ENCODE data around the gene R3HDM1. TPM values are rescaled to one million over a fixed set of nuclear protein-coding genes. Genes with fewer than 3 reads are reported as not detected.

The R3HDM1 gene
- total and polyA plus RNA-seq, 4 donors: 9.3 to 31.5 (median 16.8) TPM

GRCh38 chr2:135585586-135585985 lies 54.3 kb downstream of the R3HDM1 start:
- WGBS, 2 donors: 59 to 66% methylated on average over 2 of the region's 2 CpGs
- no peaks in the 10 kb centered on the region for H3K36me3 ChIP-seq (ENCODE audit: control insufficient read depth in 1 of 2, insufficient read depth in 2 of 2, low read length in 1 of 2)

DNA sequence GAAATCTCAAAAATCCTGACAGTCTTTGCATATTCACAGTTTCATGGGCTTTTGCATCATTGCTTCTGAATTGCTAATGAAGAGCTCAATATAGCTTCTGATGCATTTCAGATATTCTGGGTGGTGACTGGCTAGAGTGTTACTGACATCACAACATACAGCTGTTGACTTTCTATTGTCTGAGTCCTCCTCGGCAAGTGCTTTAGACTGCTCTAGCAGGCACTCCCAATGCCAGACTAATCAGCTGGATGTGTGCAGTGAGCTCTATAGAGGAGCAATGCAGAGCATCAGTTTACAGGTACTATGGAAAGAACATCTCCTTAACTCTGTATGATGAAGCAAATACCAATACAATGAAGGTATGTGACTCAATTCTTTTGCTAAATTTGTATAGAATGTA lies 54.9 kb downstream of the R3HDM1 start:
- Histone ChIP-seq H3K36me3 (ENCODE audit: control insufficient read depth in 1 of 2, insufficient read depth in 2 of 2, low read length in 1 of 2) (no peaks in the 10 kb centered on the region), H3K27me3 (ENCODE audit: control insufficient read depth in 1 of 2, insufficient read depth in 2 of 2, low read length in 1 of 2) (no peaks in the 10 kb centered on the region), H3K27ac (ENCODE audit: low read depth in 1 of 2, low read length in 2 of 2) (no peak overlapping the region), H3K4me3 (ENCODE audit: low read length in 2 of 2) (no peak overlapping the region), H3K4me1 (ENCODE audit: control insufficient read depth in 1 of 2, insufficient read depth in 2 of 2, low read length in 2 of 2) (no peaks in the 10 kb centered on the region), H3K9me3 (ENCODE audit: control insufficient read depth, low read length) (no peaks in the 10 kb centered on the region)
- intact Hi-C loops (cut with DNase I): no loop called here
- WGBS, 2 donors: 90 to 91% methylated on average over 1 of the region's 1 CpG
- ATAC-seq (ENCODE audit: low FRiP score) (no peak), DNase-seq (no peak)

More at GRCh38 chr2:135585586-135585985, 54.3 kb downstream of the R3HDM1 start:
- ATAC-seq (ENCODE audit: low FRiP score): no peak
- no peak for DNase-seq
- no peaks in the 10 kb centered on the region for H3K4me1 ChIP-seq (ENCODE audit: control insufficient read depth in 1 of 2, insufficient read depth in 2 of 2, low read length in 2 of 2)
- intact Hi-C loops (cut with DNase I): no loop called here
- H3K27ac ChIP-seq (ENCODE audit: low read depth in 1 of 2, low read length in 2 of 2): no peak overlapping the region
- no peak overlapping the region for H3K4me3 ChIP-seq (ENCODE audit: low read length in 2 of 2)
- H3K27me3 ChIP-seq (ENCODE audit: control insufficient read depth in 1 of 2, insufficient read depth in 2 of 2, low read length in 1 of 2): no peaks in the 10 kb centered on the region
- H3K9me3 ChIP-seq (ENCODE audit: control insufficient read depth, low read length): no peaks in the 10 kb centered on the region

DNA sequence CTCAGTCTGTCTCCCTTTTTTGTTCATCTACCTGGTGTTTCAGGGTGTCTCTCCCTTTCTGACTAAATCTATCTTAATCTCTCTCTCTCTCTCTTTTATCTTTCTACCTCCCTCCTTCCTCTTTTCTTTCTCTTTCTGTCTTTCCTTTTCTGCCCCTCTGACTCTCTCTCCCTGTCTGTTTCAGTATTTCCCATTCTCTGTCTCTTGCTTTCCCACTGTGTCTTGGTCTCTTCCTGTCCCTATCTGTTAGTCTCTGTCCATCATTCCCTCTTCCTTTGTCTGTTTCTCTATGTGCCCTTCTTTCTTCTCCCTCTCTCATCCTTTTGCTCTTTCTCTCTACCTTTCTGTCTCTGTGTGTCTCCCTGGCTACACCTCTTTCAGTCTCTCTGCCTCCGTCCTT lies 56.7 kb downstream of the R3HDM1 start:
- no peaks in the 10 kb centered on the region for H3K9me3 ChIP-seq (ENCODE audit: control insufficient read depth, low read length)
- H3K27ac ChIP-seq (ENCODE audit: low read depth in 1 of 2, low read length in 2 of 2): no peak overlapping the region
- no peaks in the 10 kb centered on the region for H3K27me3 ChIP-seq (ENCODE audit: control insufficient read depth in 1 of 2, insufficient read depth in 2 of 2, low read length in 1 of 2)
- peaks cover 0 to 7% of the 10 kb centered on the region in 2 donors for H3K36me3 ChIP-seq (ENCODE audit: control insufficient read depth in 1 of 2, insufficient read depth in 2 of 2, low read length in 1 of 2)
- H3K4me1 ChIP-seq (ENCODE audit: control insufficient read depth in 1 of 2, insufficient read depth in 2 of 2, low read length in 2 of 2): no peaks in the 10 kb centered on the region
- no peak for ATAC-seq (ENCODE audit: low FRiP score)
- intact Hi-C loops (cut with DNase I): no loop called here
- no peak for DNase-seq
- no peak overlapping the region for H3K4me3 ChIP-seq (ENCODE audit: low read length in 2 of 2)
- WGBS, 2 donors: 82 to 88% methylated on average over 1 of the region's 1 CpG

- no peak overlapping the region for H3K4me3 ChIP-seq (ENCODE audit: low read length in 2 of 2)
- H3K27me3 ChIP-seq (ENCODE audit: control insufficient read depth in 1 of 2, insufficient read depth in 2 of 2, low read length in 1 of 2): no peaks in the 10 kb centered on the region
- DNase-seq: no peak
- H3K36me3 ChIP-seq (ENCODE audit: control insufficient read depth in 1 of 2, insufficient read depth in 2 of 2, low read length in 1 of 2): peaks cover 0 to 7% of the 10 kb centered on the region in 2 donors
- no peaks in the 10 kb centered on the region for H3K4me1 ChIP-seq (ENCODE audit: control insufficient read depth in 1 of 2, insufficient read depth in 2 of 2, low read length in 2 of 2)
- ATAC-seq (ENCODE audit: low FRiP score): no peak
- no peak overlapping the region for H3K27ac ChIP-seq (ENCODE audit: low read depth in 1 of 2, low read length in 2 of 2)
- intact Hi-C loops (cut with DNase I): no loop called here
- H3K9me3 ChIP-seq (ENCODE audit: control insufficient read depth, low read length): no peaks in the 10 kb centered on the region
- WGBS, 2 donors: 65 to 74% methylated on average over 2 of the region's 2 CpGs
Measured at GRCh38 chr2:135590619-135591260, 59.5 kb downstream of the R3HDM1 start.

DNA sequence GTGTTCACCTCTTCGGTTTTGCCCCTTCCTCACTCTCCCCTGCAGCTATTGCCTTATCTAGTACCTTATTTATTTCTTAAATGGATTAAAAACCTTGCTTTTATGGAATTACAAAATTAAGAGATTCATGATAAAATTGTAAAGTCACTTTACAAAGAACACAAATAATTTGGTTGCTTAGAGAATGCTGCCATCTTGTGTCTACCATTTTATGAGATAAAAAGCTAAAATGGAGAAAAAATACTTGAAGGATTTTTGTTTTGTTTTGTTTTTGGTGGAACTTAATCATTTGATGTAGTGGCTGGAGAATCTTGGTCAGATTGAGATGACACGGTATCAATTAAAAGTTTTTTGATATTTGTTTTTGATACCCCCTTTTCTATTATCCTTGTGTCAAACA lies 69.6 kb downstream of the R3HDM1 start:
- DNase-seq (no peak), ATAC-seq (ENCODE audit: low FRiP score) (no peak)
- Histone ChIP-seq H3K36me3 (ENCODE audit: control insufficient read depth in 1 of 2, insufficient read depth in 2 of 2, low read length in 1 of 2) (no peaks in the 10 kb centered on the region), H3K27me3 (ENCODE audit: control insufficient read depth in 1 of 2, insufficient read depth in 2 of 2, low read length in 1 of 2) (no peaks in the 10 kb centered on the region), H3K4me1 (ENCODE audit: control insufficient read depth in 1 of 2, insufficient read depth in 2 of 2, low read length in 2 of 2) (peaks cover 0 to 1% of the 10 kb centered on the region in 2 donors), H3K27ac (ENCODE audit: low read depth in 1 of 2, low read length in 2 of 2) (no peak overlapping the region), H3K4me3 (ENCODE audit: low read length in 2 of 2) (no peak overlapping the region), H3K9me3 (ENCODE audit: control insufficient read depth, low read length) (no peaks in the 10 kb centered on the region)
- WGBS, 2 donors: 88 to 91% methylated on average over 2 of the region's 2 CpGs
- intact Hi-C loops (cut with DNase I): no loop called here

GRCh38 chr2:135603543-135603942 lies 72.3 kb downstream of the R3HDM1 start:
- Histone ChIP-seq H3K4me3 (ENCODE audit: low read length in 2 of 2) (no peak overlapping the region), H3K9me3 (ENCODE audit: control insufficient read depth, low read length) (no peaks in the 10 kb centered on the region), H3K27ac (ENCODE audit: low read depth in 1 of 2, low read length in 2 of 2) (peak overlapping the region in 1 of 2 donors; percentile 51), H3K4me1 (ENCODE audit: control insufficient read depth in 1 of 2, insufficient read depth in 2 of 2, low read length in 2 of 2) (peaks cover 0 to 1% of the 10 kb centered on the region in 2 donors), H3K27me3 (ENCODE audit: control insufficient read depth in 1 of 2, insufficient read depth in 2 of 2, low read length in 1 of 2) (no peaks in the 10 kb centered on the region), H3K36me3 (ENCODE audit: control insufficient read depth in 1 of 2, insufficient read depth in 2 of 2, low read length in 1 of 2) (no peaks in the 10 kb centered on the region)
- 3 to 13% methylated on average over 7 of the region's 7 CpGs for WGBS, 2 donors
- intact Hi-C loops (cut with DNase I): no loop called here
- no peak for DNase-seq
- no peak for ATAC-seq (ENCODE audit: low FRiP score)

GRCh38 chr2:135607561-135607960 lies 76.3 kb downstream of the R3HDM1 start:
- ATAC-seq (ENCODE audit: low FRiP score): no peak
- Histone ChIP-seq H3K27me3 (ENCODE audit: control insufficient read depth in 1 of 2, insufficient read depth in 2 of 2, low read length in 1 of 2) (no peaks in the 10 kb centered on the region), H3K27ac (ENCODE audit: low read depth in 1 of 2, low read length in 2 of 2) (no peak overlapping the region), H3K4me1 (ENCODE audit: control insufficient read depth in 1 of 2, insufficient read depth in 2 of 2, low read length in 2 of 2) (no peaks in the 10 kb centered on the region), H3K4me3 (ENCODE audit: low read length in 2 of 2) (no peak overlapping the region), H3K9me3 (ENCODE audit: control insufficient read depth, low read length) (no peaks in the 10 kb centered on the region), H3K36me3 (ENCODE audit: control insufficient read depth in 1 of 2, insufficient read depth in 2 of 2, low read length in 1 of 2) (no peaks in the 10 kb centered on the region)
- intact Hi-C loops (cut with DNase I): no loop called here
- WGBS, 2 donors: 83 to 91% methylated on average over 2 of the region's 2 CpGs
- no peak for DNase-seq

DNA sequence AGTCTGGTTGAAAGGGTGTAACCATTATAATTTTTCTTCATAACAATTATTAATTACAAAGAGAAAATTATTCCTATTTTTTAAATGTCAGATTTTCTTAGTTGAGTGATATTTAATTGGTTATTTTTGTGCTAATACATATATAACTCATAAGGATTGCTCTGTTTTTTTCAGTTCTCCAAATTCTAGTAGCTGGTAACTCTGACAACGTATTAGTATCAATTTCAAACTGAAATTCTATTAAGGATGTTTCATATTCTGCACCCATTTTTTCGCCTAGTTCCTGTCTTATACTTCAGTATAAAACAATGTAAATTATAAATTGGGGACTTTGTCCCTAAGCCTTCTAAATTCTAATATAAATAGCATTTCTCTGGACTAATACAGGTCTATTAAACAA lies 81.0 kb downstream of the R3HDM1 start:
- Histone ChIP-seq H3K36me3 (ENCODE audit: control insufficient read depth in 1 of 2, insufficient read depth in 2 of 2, low read length in 1 of 2) (no peaks in the 10 kb centered on the region), H3K27ac (ENCODE audit: low read depth in 1 of 2, low read length in 2 of 2) (no peak overlapping the region), H3K9me3 (ENCODE audit: control insufficient read depth, low read length) (no peaks in the 10 kb centered on the region), H3K27me3 (ENCODE audit: control insufficient read depth in 1 of 2, insufficient read depth in 2 of 2, low read length in 1 of 2) (no peaks in the 10 kb centered on the region), H3K4me3 (ENCODE audit: low read length in 2 of 2) (no peak overlapping the region), H3K4me1 (ENCODE audit: control insufficient read depth in 1 of 2, insufficient read depth in 2 of 2, low read length in 2 of 2) (no peaks in the 10 kb centered on the region)
- WGBS, 2 donors: 94 to 95% methylated on average over 2 of the region's 2 CpGs
- ATAC-seq (ENCODE audit: low FRiP score): no peak
- DNase-seq: no peak
- intact Hi-C loops (cut with DNase I): no loop called here

DNA sequence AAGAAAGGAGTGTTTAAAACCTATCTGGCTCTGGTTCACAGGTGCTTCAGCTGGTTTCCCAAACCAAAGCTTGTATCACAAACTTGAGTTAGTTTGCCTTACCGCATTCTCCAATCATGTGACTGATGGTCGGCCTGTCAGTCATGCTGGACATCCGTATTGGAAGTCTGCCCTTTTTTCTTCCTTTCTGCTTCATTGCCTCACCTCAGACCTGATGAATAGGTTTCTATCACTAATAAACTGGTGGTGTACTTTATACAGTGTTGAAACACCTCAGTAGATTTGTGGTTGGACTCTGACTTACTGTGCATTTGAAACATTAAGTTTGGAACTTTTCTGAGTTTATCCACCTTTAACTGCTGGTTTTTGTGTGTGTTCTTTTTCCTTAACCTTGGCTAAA lies 84.1 kb downstream of the R3HDM1 start:
- no peak for DNase-seq
- ATAC-seq (ENCODE audit: low FRiP score): no peak
- no peak overlapping the region for H3K4me3 ChIP-seq (ENCODE audit: low read length in 2 of 2)
- H3K27ac ChIP-seq (ENCODE audit: low read depth in 1 of 2, low read length in 2 of 2): no peak overlapping the region
- H3K27me3 ChIP-seq (ENCODE audit: control insufficient read depth in 1 of 2, insufficient read depth in 2 of 2, low read length in 1 of 2): no peaks in the 10 kb centered on the region
- H3K4me1 ChIP-seq (ENCODE audit: control insufficient read depth in 1 of 2, insufficient read depth in 2 of 2, low read length in 2 of 2): no peaks in the 10 kb centered on the region
- intact Hi-C loops (cut with DNase I): no loop called here
- WGBS, 2 donors: 94 to 95% methylated on average over 3 of the region's 3 CpGs
- H3K9me3 ChIP-seq (ENCODE audit: control insufficient read depth, low read length): no peaks in the 10 kb centered on the region
- no peaks in the 10 kb centered on the region for H3K36me3 ChIP-seq (ENCODE audit: control insufficient read depth in 1 of 2, insufficient read depth in 2 of 2, low read length in 1 of 2)
